Measurements from ENCODE around the gene SKIC2.
A peak's percentile ranks its signal among the peaks of the same experiment; 100 is the strongest.
"Not testable (repeated sequence)": the region's sequence is repeated elsewhere in the genome, so short reads cannot be mapped to it uniquely, and the experiment has no call there.

The SKIC2 gene

GRCh38 chr6:31958741-31959739 is at the start of gene SKIC2, which contains the start of gene NELFE:
SKIC2 (plus strand) TSS chr6:31959175; CDS start chr6:31959193, 18 bp downstream.
NELFE (minus strand) TSS chr6:31958971; CDS start chr6:31958446, 525 bp downstream.
- DNase-seq: peak; percentile 97

- not testable (repeated sequence) for DNase-seq
Measured at GRCh38 chr6:31909298-31909697, 49.7 kb upstream of the SKIC2 start.

- no peak for DNase-seq
Measured at GRCh38 chr6:31911826-31912585, 47.0 kb upstream of the SKIC2 start.

GRCh38 chr6:31915351-31915750 is 43.6 kb upstream of the SKIC2 start:
- DNase-seq: no peak

- DNase-seq: no peak
Measured at GRCh38 chr6:31915756-31916155, 43.2 kb upstream of the SKIC2 start.

GRCh38 chr6:31918069-31918720 is 40.8 kb upstream of the SKIC2 start:
- DNase-seq: no peak

- DNase-seq: no peak
Measured at GRCh38 chr6:31919624-31920303, 39.2 kb upstream of the SKIC2 start.

GRCh38 chr6:31920811-31921210 is 38.2 kb upstream of the SKIC2 start:
- no peak for DNase-seq

GRCh38 chr6:31922942-31923341 is 36.0 kb upstream of the SKIC2 start:
- DNase-seq: peak; percentile 9

- DNase-seq: no peak
Measured at GRCh38 chr6:31927242-31927862, 31.6 kb upstream of the SKIC2 start, which contains the start of gene C2. C2 (plus strand) TSS chr6:31927717; CDS start chr6:31927753, 36 bp downstream.

- DNase-seq: no peak
Measured at GRCh38 chr6:31927863-31928671, 30.9 kb upstream of the SKIC2 start.

GRCh38 chr6:31928672-31928939 is 30.4 kb upstream of the SKIC2 start:
- DNase-seq: no peak

- no peak for DNase-seq
Measured at GRCh38 chr6:31930962-31931361, 28.0 kb upstream of the SKIC2 start.

- DNase-seq: not testable (repeated sequence)
Measured at GRCh38 chr6:31932137-31932536, 26.8 kb upstream of the SKIC2 start.

GRCh38 chr6:31933537-31933936 is 25.4 kb upstream of the SKIC2 start:
- DNase-seq: no peak

GRCh38 chr6:31935021-31935420 is 24.0 kb upstream of the SKIC2 start:
- no peak for DNase-seq

- no peak for DNase-seq
Measured at GRCh38 chr6:31935823-31936222, 23.2 kb upstream of the SKIC2 start.

- no peak for DNase-seq
Measured at GRCh38 chr6:31940256-31940664, 18.7 kb upstream of the SKIC2 start.

GRCh38 chr6:31943742-31944141 is 15.2 kb upstream of the SKIC2 start:
- DNase-seq: no peak

- DNase-seq: no peak
Measured at GRCh38 chr6:31945154-31945506, 13.8 kb upstream of the SKIC2 start.

All from NCI-H146 (cell line).